GM12864 (cell line): ENCODE data around the gene LITAFD.
A peak's percentile ranks its signal among the peaks of the same experiment; 100 is the strongest.

Experiments used
- DNase-seq: peaks from one replicate; pipeline ENCODE4 v3.0.0-alpha.2; 2011; ENCODE audit warnings: low read depth
- H3K4me3 ChIP-seq: 2 replicates; pipeline ENCODE4 v1.5.1; 2011; ENCODE audit warnings: mild to moderate bottlenecking, low read depth, low read length, control low read depth
- CTCF ChIP-seq: IDR thresholded peaks from 2 replicates; pipeline ENCODE4 v1.5.1; 2011; ENCODE audit warnings: low read depth, mild to moderate bottlenecking, moderate library complexity, low read length, control low read depth, inconsistent platforms; ENCODE audit errors: missing control alignments

LITAFD gene

GRCh38 chr16:8901320-8901861 is 19.2 kb downstream of the LITAFD start:
- no peak for DNase-seq
- TF ChIP-seq CTCF, result no peak
- H3K4me3 ChIP-seq, result no peak overlapping the region

GRCh38 chr16:8903004-8903403 is 20.9 kb downstream of the LITAFD start:
- no peak overlapping the region for H3K4me3 ChIP-seq
- DNase-seq, result no peak
- TF ChIP-seq CTCF, result no peak

- no peak for TF ChIP-seq CTCF
- H3K4me3 ChIP-seq, result no peak overlapping the region
- DNase-seq, result no peak
Measured at GRCh38 chr16:8904018-8904430, 21.9 kb downstream of the LITAFD start.

GRCh38 chr16:8905168-8905762 is 23.1 kb downstream of the LITAFD start:
- TF ChIP-seq CTCF, result peak; percentile 47
- H3K4me3 ChIP-seq, result no peak overlapping the region
- DNase-seq, result no peak

GRCh38 chr16:8905795-8906591 is 23.8 kb downstream of the LITAFD start:
- peak; percentile 25 for TF ChIP-seq CTCF
- no peak for DNase-seq

GRCh38 chr16:8907096-8907495 is 24.9 kb downstream of the LITAFD start:
- no peak for DNase-seq
- no peak for TF ChIP-seq CTCF
- H3K4me3 ChIP-seq, result no peak overlapping the region

More at GRCh38 chr16:8905795-8906591, 23.8 kb downstream of the LITAFD start:
- no peak overlapping the region for H3K4me3 ChIP-seq
